ENCODE data around the gene LONRF2. TPM values are rescaled to one million over a fixed set of nuclear protein-coding genes. Genes with fewer than 3 reads are reported as not detected.

The LONRF2 gene
- total and polyA plus RNA-seq, 3 experiments from 2014 or later: 0.13 to 0.20 TPM; not detected in 1

Other genes starting within 250 kb of the LONRF2 start
- under 1 TPM; 0.48 to 0.53 TPM for gene AFF3, start 179.9 kb downstream of the LONRF2 start, total RNA-seq
- gene AFF3, start 179.9 kb downstream of the LONRF2 start, polyA plus RNA-seq: 1.3 TPM
- gene CHST10, start 95.2 kb upstream of the LONRF2 start, total RNA-seq: 10 to 100 TPM; 11.0 to 15.5 TPM
- gene CHST10, start 95.2 kb upstream of the LONRF2 start, polyA plus RNA-seq: 7.2 TPM
- not detected for gene NMS, start 148.0 kb upstream of the LONRF2 start, total RNA-seq
- gene NMS, start 148.0 kb upstream of the LONRF2 start, polyA plus RNA-seq: not detected
- 10 to 100 TPM; 46.5 to 54.1 TPM for gene PDCL3, start 240.5 kb upstream of the LONRF2 start, total RNA-seq
- 52.0 TPM for gene PDCL3, start 240.5 kb upstream of the LONRF2 start, polyA plus RNA-seq

Data from CD8-positive, alpha-beta memory T cell (primary cell).